8988T (cell line): ENCODE measurements around the gene ZNF300.
"Not testable (repeated sequence)": the region's sequence is repeated elsewhere in the genome, so short reads cannot be mapped to it uniquely, and the experiment has no call there.

ENCODE experiments used
- DNase-seq: peaks from one replicate; pipeline ENCODE4 v3.0.0; 2011

The ZNF300 gene

GRCh38 chr5:150845185-150845859, 59.5 kb downstream of the ZNF300 start:
- DNase-seq, result not testable (repeated sequence)
